GM21423 (cell line): ENCODE data around the gene ARHGEF25.
"Not testable (repeated sequence)": the region's sequence is repeated elsewhere in the genome, so short reads cannot be mapped to it uniquely, and the experiment has no call there.

Experiments
- ATAC-seq: cut with Tn5 transposase; IDR thresholded peaks from one replicate; pipeline ENCODE4 v1.9.1; 2021; ENCODE audit warnings: mild to moderate bottlenecking, moderate library complexity; ENCODE audit not compliant: unreplicated experiment

ARHGEF25 gene

GRCh38 chr12:57632958-57633840 lies 22.0 kb downstream of the ARHGEF25 start, which contains the start of gene B4GALNT1:
B4GALNT1 (minus strand) TSS chr12:57633201; CDS start chr12:57632132, 1,069 bp downstream.
- ATAC-seq = peak; percentile 79

- not testable (repeated sequence) for ATAC-seq
Observed at GRCh38 chr12:57636731-57637130, 25.5 kb downstream of the ARHGEF25 start.

- no peak for ATAC-seq
Observed at GRCh38 chr12:57637364-57637763, 26.1 kb downstream of the ARHGEF25 start.

- ATAC-seq = no peak
Observed at GRCh38 chr12:57638096-57638495, 26.9 kb downstream of the ARHGEF25 start.

GRCh38 chr12:57640175-57641042 lies 29.2 kb downstream of the ARHGEF25 start:
- no peak for ATAC-seq

- no peak for ATAC-seq
Observed at GRCh38 chr12:57641699-57642442, 30.6 kb downstream of the ARHGEF25 start.

DNA sequence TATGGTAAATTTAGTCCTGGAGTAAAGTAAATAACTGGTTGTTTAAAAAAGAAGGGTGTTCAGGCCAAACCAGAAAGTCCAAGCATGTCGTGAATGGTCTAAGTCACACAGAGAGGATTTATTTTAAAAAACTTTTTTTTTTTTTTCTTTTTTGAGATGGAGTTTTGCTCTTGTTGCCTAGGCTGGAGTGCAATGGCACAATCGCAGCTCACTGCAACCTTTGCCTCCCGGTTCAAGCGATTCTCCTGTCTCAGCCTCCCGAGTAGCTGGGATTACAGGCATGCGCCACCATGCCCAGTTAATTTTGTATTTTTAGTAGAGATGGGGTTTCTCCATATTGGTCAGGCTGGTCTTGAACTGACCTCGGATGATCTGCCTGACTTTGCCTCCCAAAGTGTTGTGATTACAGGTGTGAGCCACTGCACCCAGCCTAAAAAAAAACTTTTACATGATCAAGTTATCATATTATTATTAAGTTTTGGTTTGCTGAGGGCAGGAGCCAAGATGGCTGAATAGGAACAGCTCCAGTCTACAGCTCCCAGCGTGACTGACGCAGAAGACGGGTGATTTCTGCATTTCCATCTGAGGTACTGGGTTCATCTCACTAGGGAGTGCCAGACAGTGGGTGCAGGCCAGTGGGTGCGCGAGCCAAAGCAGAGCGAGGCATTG lies 34.9 kb downstream of the ARHGEF25 start:
- ATAC-seq = not testable (repeated sequence)

- ATAC-seq = not testable (repeated sequence)
Observed at GRCh38 chr12:57646659-57647049, 35.4 kb downstream of the ARHGEF25 start.

DNA sequence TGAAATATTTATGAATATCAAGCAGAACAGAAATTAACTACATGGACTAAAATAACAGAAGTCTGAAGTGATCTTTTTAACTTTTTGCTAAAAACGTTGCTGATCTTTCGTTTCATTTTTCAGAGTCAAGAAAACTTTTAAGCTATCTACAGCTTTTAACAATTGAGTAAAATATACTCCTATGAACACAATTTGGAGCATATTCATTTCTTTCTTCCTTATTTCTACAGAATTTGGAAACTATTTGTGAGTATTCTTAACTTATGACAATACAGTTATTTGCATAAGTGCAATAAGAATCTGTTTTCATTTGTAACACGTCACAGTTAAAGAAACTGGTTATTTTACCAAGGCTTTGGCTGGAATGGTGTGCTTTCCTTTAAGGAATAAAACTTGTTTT lies 42.8 kb downstream of the ARHGEF25 start:
- no peak for ATAC-seq

GRCh38 chr12:57655541-57656240 lies 44.5 kb downstream of the ARHGEF25 start:
- ATAC-seq = no peak

- ATAC-seq = not testable (repeated sequence)
Observed at GRCh38 chr12:57656408-57656807, 45.2 kb downstream of the ARHGEF25 start.

- no peak for ATAC-seq
Observed at GRCh38 chr12:57657744-57658143, 46.5 kb downstream of the ARHGEF25 start.

- ATAC-seq = no peak
Observed at GRCh38 chr12:57658890-57659289, 47.7 kb downstream of the ARHGEF25 start.

GRCh38 chr12:57661376-57661775 lies 50.1 kb downstream of the ARHGEF25 start:
- no peak for ATAC-seq

DNA sequence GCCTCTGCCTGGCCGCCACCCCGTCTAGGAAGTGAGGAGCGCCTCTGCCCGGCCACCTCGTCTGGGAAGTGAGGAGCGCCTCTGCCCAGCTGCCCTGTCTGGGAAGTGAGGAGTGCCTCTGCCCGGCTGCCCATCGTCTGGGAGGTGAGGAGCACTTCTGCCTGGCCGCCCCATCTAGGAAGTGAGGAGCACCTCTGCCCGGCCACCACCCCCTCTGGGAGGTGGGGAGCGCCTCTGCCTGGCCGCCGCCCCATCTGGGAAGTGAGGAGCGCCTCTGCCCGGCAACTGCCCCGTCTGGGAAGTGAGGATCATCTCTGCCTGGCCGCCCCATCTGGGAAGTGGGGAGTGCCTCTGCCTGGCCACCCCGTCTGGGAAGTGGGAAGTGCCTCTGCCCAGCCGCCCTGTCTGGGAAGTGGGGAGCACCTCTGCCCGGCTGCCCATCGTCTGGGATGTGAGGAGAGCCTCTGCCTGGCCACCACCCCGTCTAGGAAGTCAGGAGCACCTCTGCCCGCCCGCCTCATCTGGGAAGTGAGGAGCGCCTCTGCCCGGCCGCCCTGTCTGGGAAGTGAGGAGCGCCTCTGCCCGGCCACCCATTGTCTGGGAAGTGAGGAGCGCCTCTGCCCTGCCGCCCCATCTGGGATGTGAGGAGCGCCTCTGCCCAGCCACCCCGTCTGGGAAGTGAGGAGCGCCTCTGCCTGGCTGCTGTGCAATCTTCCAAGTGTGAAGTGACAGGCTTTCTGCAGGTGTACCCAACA lies 54.0 kb downstream of the ARHGEF25 start:
- not testable (repeated sequence) for ATAC-seq
